ES-I3 (cell line): ENCODE data around the gene PRRX1.

ENCODE experiments used
- H3K36me3 ChIP-seq: 2 replicates; pipeline ENCODE4 v1.6.1; 2013; ENCODE audit warnings: mild to moderate bottlenecking, low read length, control low read depth, moderate library complexity; ENCODE audit not compliant: insufficient read depth
- H3K4me1 ChIP-seq: 2 replicates; pipeline ENCODE4 v1.6.1; 2013; ENCODE audit warnings: mild to moderate bottlenecking, control low read depth, low read length; ENCODE audit not compliant: insufficient read depth
- H3K9ac ChIP-seq: 2 replicates; pipeline ENCODE4 v1.6.1; 2013; ENCODE audit warnings: low read depth, mild to moderate bottlenecking, low read length, moderate library complexity
- H3K9me3 ChIP-seq: 2 replicates; pipeline ENCODE4 v1.6.1; 2013; ENCODE audit warnings: mild to moderate bottlenecking, low read length, moderate library complexity; ENCODE audit not compliant: control insufficient read depth, insufficient read depth

PRRX1 gene

DNA sequence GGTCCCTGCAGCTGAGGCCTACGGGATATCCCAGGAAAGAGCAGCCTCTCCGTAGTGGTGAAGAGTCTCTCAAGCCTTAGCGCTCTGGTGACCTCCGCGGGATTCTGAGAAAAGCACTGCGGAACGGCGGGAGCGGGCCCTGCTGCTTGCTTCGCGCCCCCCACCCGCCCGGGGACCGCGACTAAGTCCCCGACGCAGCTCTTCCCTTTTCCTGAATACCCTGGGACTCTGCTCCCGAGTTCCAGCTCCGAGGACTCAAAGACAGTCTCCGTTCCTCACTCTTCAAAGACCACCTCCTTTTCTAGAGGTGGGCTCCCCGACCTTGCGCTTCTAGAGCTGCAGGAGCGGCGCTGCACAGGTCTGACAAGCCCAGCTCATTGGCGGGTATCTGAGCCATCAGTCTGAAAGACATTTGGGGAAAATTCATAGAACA lies 3.6 kb upstream of the PRRX1 start:
- H3K4me1 ChIP-seq, result peaks cover 8% of the 10 kb centered on the region
- no peaks in the 10 kb centered on the region for H3K9me3 ChIP-seq
- peak overlapping the region; percentile 17; the same call in 1 of the 2 replicates for H3K9ac ChIP-seq
- H3K36me3 ChIP-seq, result no peaks in the 10 kb centered on the region

- Histone ChIP-seq H3K4me1 (peaks cover 8% of the 10 kb centered on the region), H3K9ac (peak overlapping the region; percentile 20; the same call in 1 of the 2 replicates), H3K36me3 (no peaks in the 10 kb centered on the region), H3K9me3 (no peaks in the 10 kb centered on the region)
Measured at GRCh38 chr1:170660871-170661645, 2.9 kb upstream of the PRRX1 start.

DNA sequence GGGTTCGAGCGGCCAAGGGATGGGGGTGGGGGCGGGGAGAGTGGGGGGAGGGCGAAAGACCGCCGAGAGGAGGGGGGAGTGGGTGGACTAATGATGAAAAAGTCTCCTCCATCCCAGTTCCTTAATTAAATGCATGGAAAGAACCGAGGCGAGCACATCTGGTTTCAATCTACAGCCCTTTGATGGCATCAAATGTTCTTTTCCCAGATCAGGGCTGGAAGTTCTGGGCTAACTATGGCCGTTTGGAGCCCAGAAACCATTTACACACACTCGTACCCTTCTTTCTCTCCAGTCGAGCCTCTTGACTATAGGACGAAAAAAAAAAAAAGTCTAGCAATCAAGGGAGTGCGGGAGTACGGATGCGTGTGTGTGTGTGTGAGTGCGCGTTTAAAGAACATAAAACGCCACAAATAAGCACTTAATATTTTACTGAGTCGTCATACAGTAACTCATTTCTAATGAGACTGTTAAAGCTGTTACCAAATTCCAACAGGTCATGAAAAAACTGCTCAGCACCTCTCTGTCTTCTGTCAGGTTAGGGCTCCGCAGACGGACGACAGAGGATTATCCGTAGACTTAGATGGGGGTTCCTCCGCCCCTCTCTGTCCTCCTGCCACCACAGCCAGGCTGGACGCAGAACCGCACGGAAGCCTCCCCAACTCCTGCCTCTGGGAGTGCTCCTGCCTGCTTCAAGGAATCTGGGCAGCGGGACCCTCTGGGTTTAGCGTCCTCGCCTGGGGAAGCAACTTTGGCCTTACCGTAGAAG lies 2.1 kb upstream of the PRRX1 start:
- Histone ChIP-seq H3K9ac (peak overlapping the region; percentile 23; the same call in 1 of the 2 replicates), H3K4me1 (peaks cover 8% of the 10 kb centered on the region)

DNA sequence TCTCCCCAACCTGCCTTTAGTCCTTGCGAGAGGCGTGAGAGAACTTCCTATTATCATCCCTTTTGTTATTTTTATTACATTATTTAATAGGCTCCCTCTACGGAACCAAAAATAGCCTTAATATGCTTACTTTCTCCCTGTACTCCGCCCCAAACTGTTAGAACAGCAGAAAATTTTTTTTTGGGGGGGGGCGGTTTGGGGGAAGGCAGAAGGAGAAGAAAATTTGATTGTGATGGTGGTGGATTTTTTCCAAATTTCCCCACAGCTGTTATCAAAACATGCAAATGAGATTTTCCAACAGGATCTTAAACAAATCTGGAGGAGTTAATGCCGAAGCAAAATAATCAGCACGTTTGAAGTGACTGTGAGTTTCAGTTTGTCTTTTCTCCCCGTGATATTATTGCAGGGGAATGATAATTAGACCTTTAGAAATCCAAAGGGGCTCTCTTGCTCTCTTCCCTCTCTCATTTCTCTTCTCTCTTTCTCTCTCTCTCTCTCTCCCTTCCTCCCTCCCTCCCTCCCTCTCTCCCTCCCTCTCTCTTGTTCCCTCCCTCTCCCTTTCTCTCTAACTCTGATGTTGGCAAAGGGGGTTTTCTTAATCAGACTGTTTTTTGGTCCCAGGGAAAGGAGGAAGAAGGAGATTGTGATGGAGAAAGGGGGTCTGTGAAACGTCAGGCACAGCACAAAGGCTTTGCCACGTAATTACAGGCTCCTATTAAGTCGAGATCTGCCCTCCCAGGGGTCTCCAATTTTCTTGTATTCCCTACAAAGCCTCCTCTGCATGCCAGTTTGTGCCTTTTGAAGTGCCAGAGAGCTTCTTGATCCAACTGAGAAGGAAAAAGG lies 1.1 kb upstream of the PRRX1 start:
- H3K36me3 ChIP-seq, result no peaks in the 10 kb centered on the region
- peaks cover 5% of the 10 kb centered on the region; the same call in 1 of the 2 replicates for H3K4me1 ChIP-seq
- peak overlapping the region; percentile 47; the same call in 1 of the 2 replicates for H3K9ac ChIP-seq
- H3K9me3 ChIP-seq, result no peaks in the 10 kb centered on the region

More for the DNA sequence above, 2.1 kb upstream of the PRRX1 start:
- no peaks in the 10 kb centered on the region for H3K36me3 ChIP-seq
- no peaks in the 10 kb centered on the region for H3K9me3 ChIP-seq

GRCh38 chr1:170663404-170664092 lies 383 bp upstream of the PRRX1 start:
- Histone ChIP-seq H3K4me1 (peaks cover 5% of the 10 kb centered on the region; the same call in 1 of the 2 replicates), H3K36me3 (no peaks in the 10 kb centered on the region), H3K9me3 (no peaks in the 10 kb centered on the region), H3K9ac (peak overlapping the region; percentile 47; the same call in 1 of the 2 replicates)

DNA sequence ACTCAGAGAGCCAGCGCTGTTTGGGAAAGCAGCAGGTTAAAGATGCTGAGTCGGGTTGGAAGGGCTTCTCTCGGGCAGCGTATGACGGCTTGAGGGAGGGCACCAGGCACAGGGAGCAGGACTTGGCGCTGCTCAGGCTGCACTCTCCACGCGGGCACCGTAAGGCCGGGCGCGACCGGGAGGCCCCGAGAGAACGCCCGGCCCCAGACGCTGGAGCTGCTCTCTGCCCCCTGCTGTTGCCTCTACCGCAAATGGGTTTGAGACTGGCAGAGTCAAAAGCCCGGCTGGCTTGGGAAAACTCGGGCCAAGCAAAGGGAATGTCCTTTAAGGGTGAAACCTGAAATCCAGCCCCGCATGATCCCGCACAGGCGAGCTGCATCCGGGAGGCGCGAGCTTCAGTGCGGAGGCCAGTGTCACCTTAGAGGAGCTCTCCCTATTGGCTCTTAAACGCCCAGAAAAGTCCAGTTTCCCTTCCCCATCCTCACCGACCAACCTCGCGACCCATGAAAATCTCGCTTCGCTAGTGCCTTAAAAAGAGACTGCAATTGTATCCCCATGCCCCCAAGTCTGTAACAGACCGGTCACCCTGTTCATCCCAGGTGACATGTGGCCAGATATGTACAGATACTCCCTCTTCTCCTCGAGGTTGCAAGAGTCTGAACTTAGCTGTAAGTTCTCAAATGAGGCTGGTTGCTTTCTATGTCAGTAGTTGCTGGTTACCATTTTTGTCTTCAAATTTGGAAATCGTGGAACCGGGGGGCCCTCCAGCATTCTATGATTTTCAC lies 1.1 kb downstream of the PRRX1 start:
- no peaks in the 10 kb centered on the region for H3K9me3 ChIP-seq
- no peaks in the 10 kb centered on the region for H3K36me3 ChIP-seq
- H3K9ac ChIP-seq, result peak overlapping the region; percentile 47; the same call in 1 of the 2 replicates
- H3K4me1 ChIP-seq, result peaks cover 5% of the 10 kb centered on the region; the same call in 1 of the 2 replicates

DNA sequence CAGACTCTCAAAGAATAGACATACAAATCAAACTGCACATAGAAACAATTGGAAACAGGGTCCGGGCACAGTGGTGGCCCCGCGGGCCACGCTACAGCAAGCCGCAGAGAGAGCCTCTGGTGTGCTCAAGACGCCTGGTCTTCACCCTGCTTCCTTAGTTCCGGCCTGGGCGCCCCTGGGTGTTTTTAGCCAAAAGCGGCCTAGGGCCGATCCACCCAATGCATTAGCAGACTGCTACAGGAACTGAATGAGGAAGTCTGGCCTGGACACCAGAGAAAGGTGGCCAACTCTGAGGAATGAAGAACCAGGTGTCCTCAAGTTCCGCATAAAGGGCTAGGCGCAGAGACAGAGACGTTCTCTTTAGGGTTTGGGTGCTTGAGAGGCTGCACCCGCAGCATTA lies 1.7 kb downstream of the PRRX1 start:
- H3K36me3 ChIP-seq, result no peaks in the 10 kb centered on the region
- no peaks in the 10 kb centered on the region for H3K9me3 ChIP-seq
- no peak overlapping the region for H3K9ac ChIP-seq
- peaks cover 5% of the 10 kb centered on the region; the same call in 1 of the 2 replicates for H3K4me1 ChIP-seq

- no peak overlapping the region for H3K9ac ChIP-seq
- H3K36me3 ChIP-seq, result no peaks in the 10 kb centered on the region
- no peaks in the 10 kb centered on the region for H3K9me3 ChIP-seq
- H3K4me1 ChIP-seq, result peaks cover 5% of the 10 kb centered on the region; the same call in 1 of the 2 replicates
Measured at GRCh38 chr1:170666541-170667254, 2.8 kb downstream of the PRRX1 start.

- no peaks in the 10 kb centered on the region for H3K9me3 ChIP-seq
- H3K9ac ChIP-seq, result peak overlapping the region; percentile 18; the same call in 1 of the 2 replicates
- no peaks in the 10 kb centered on the region for H3K36me3 ChIP-seq
- H3K4me1 ChIP-seq, result peaks cover 5% of the 10 kb centered on the region; the same call in 1 of the 2 replicates
Measured at GRCh38 chr1:170668209-170669106, 4.5 kb downstream of the PRRX1 start.

- Histone ChIP-seq H3K9ac (peak overlapping the region; percentile 18; the same call in 1 of the 2 replicates), H3K36me3 (no peaks in the 10 kb centered on the region), H3K4me1 (peaks cover 5% of the 10 kb centered on the region; the same call in 1 of the 2 replicates), H3K9me3 (no peaks in the 10 kb centered on the region)
Measured at GRCh38 chr1:170669107-170669445, 5.1 kb downstream of the PRRX1 start.

- Histone ChIP-seq H3K36me3 (no peaks in the 10 kb centered on the region), H3K4me1 (peaks cover 5% of the 10 kb centered on the region; the same call in 1 of the 2 replicates), H3K9ac (no peak overlapping the region), H3K9me3 (no peaks in the 10 kb centered on the region)
Measured at GRCh38 chr1:170669586-170670530, 5.9 kb downstream of the PRRX1 start.
